OCI-LY1 (cell line): ENCODE data around the gene KLK1.

ENCODE experiments used
- H2AFZ ChIP-seq: fragments of 200-600 bp; sonication (generic), shearing (Covaris generic); 2 replicates; pipeline ENCODE4 v1.6.0; 2014; ENCODE audit warnings: antibody characterized with exemption, mild to moderate bottlenecking, low read length
- H3F3A ChIP-seq: fragments of 200-600 bp; sonication (generic), shearing (Covaris generic); 2 replicates; pipeline ENCODE4 v1.6.0; 2014; ENCODE audit warnings: mild to moderate bottlenecking, antibody characterized with exemption, low read length, moderate library complexity; ENCODE audit not compliant: insufficient read depth
- H3K27ac ChIP-seq: fragments of 200-600 bp; sonication (generic); 2 replicates; pipeline ENCODE4 v1.5.1; 2014; ENCODE audit warnings: low read length, mixed run types, mild to moderate bottlenecking, low read depth; ENCODE audit not compliant: poor library complexity, severe bottlenecking
- H3K27me3 ChIP-seq: fragments of 200-600 bp; sonication (generic); 2 replicates; pipeline ENCODE4 v1.6.0; 2014; ENCODE audit warnings: antibody characterized with exemption, mild to moderate bottlenecking, low read length, moderate library complexity; ENCODE audit not compliant: insufficient read depth
- H3K36me3 ChIP-seq: fragments of 200-600 bp; sonication (generic); 2 replicates; pipeline ENCODE4 v1.6.1; 2014; ENCODE audit warnings: mild to moderate bottlenecking, antibody characterized with exemption, low read length, moderate library complexity, mixed read lengths; ENCODE audit not compliant: insufficient read depth
- H3K4me1 ChIP-seq: fragments of 200-600 bp; sonication (generic); 2 replicates; pipeline ENCODE4 v1.5.1; 2014; ENCODE audit warnings: mild to moderate bottlenecking, low read length, moderate library complexity; ENCODE audit not compliant: insufficient read depth, severe bottlenecking
- H3K4me2 ChIP-seq: fragments of 200-600 bp; sonication (generic), shearing (Covaris generic); 2 replicates; pipeline ENCODE4 v1.6.1; 2014; ENCODE audit warnings: low read length
- H3K4me3 ChIP-seq: fragments of 200-600 bp; sonication (generic); 2 replicates; pipeline ENCODE4 v1.5.1; 2014; ENCODE audit warnings: low read length, low read depth, mild to moderate bottlenecking, mixed read lengths; ENCODE audit not compliant: poor library complexity, severe bottlenecking
- H3K79me2 ChIP-seq: fragments of 200-600 bp; shearing (Covaris generic); 2 replicates; pipeline ENCODE4 v1.6.1; 2016; ENCODE audit warnings: mixed run types, low read length, mixed read lengths; ENCODE audit not compliant: insufficient read depth
- H3K9ac ChIP-seq: fragments of 200-600 bp; sonication (generic), shearing (Covaris generic); 2 replicates; pipeline ENCODE4 v1.6.1; 2014; ENCODE audit warnings: mild to moderate bottlenecking, low read length, mixed read lengths
- H3K9me2 ChIP-seq: fragments of 200-600 bp; sonication (generic), shearing (Covaris generic); 2 replicates; pipeline ENCODE4 v1.6.1; 2014; ENCODE audit warnings: low read depth, mild to moderate bottlenecking, low read length, mixed read lengths
- H3K9me3 ChIP-seq: fragments of 200-600 bp; shearing (Covaris generic); 2 replicates; pipeline ENCODE4 v1.6.1; 2014; ENCODE audit warnings: low read length, mixed read lengths
- H4K20me1 ChIP-seq: fragments of 200-600 bp; sonication (generic), shearing (Covaris generic); 2 replicates; pipeline ENCODE4 v1.6.0; 2016; ENCODE audit warnings: mild to moderate bottlenecking, low read length; ENCODE audit not compliant: insufficient read depth
- EZH2 ChIP-seq: fragments of 200-600 bp; sonication (generic), shearing (Covaris generic); IDR thresholded peaks from 2 replicates; pipeline ENCODE4 v1.8.0; 2017; ENCODE audit warnings: borderline replicate concordance, mixed run types, mild to moderate bottlenecking, antibody characterized with exemption, low read length, moderate library complexity, mixed read lengths
- TF ChIP-seq, protein P1 (sequence below): fragments of 200-600 bp; sonication (generic), shearing (Covaris generic); IDR thresholded peaks from 2 replicates; pipeline ENCODE4 v1.5.1; 2017; ENCODE audit warnings: mild to moderate bottlenecking, antibody characterized with exemption, low read length, moderate library complexity, mixed read lengths

KLK1 gene

DNA sequence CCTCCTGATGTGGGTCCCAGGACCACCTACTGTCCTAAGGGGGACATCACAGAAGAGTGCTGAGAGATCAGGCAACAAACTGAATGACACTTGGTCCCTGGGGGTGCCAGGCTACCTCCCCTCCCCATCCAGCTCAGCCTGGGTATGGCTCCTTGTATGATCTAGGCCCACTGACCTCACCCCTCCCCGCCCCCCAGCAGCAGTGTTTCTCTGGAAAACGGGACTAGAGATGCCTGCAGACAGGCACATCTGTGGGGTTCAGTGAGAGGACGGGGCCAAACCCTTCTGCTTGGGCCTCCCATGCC lies 24.1 kb downstream of the KLK1 start:
- H3K79me2 ChIP-seq, result peaks cover 24% of the 10 kb centered on the region
- no peaks in the 10 kb centered on the region for H4K20me1 ChIP-seq
- no peaks in the 10 kb centered on the region for H3K9me3 ChIP-seq
- H3K4me3 ChIP-seq, result no peak overlapping the region
- no peak overlapping the region for H3K9ac ChIP-seq
- H3F3A ChIP-seq, result no peaks in the 10 kb centered on the region
- H3K27me3 ChIP-seq, result no peaks in the 10 kb centered on the region
- H3K9me2 ChIP-seq, result no peaks in the 10 kb centered on the region
- H3K4me2 ChIP-seq, result no peak overlapping the region
- peaks cover 19% of the 10 kb centered on the region for H3K4me1 ChIP-seq
- peaks cover 84% of the 10 kb centered on the region for H3K36me3 ChIP-seq
- TF ChIP-seq, protein P1, sequence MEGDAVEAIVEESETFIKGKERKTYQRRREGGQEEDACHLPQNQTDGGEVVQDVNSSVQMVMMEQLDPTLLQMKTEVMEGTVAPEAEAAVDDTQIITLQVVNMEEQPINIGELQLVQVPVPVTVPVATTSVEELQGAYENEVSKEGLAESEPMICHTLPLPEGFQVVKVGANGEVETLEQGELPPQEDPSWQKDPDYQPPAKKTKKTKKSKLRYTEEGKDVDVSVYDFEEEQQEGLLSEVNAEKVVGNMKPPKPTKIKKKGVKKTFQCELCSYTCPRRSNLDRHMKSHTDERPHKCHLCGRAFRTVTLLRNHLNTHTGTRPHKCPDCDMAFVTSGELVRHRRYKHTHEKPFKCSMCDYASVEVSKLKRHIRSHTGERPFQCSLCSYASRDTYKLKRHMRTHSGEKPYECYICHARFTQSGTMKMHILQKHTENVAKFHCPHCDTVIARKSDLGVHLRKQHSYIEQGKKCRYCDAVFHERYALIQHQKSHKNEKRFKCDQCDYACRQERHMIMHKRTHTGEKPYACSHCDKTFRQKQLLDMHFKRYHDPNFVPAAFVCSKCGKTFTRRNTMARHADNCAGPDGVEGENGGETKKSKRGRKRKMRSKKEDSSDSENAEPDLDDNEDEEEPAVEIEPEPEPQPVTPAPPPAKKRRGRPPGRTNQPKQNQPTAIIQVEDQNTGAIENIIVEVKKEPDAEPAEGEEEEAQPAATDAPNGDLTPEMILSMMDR, result no peak
- no peak for TF ChIP-seq EZH2
- H3K27ac ChIP-seq, result no peak overlapping the region
- no peak overlapping the region for H2AFZ ChIP-seq

DNA sequence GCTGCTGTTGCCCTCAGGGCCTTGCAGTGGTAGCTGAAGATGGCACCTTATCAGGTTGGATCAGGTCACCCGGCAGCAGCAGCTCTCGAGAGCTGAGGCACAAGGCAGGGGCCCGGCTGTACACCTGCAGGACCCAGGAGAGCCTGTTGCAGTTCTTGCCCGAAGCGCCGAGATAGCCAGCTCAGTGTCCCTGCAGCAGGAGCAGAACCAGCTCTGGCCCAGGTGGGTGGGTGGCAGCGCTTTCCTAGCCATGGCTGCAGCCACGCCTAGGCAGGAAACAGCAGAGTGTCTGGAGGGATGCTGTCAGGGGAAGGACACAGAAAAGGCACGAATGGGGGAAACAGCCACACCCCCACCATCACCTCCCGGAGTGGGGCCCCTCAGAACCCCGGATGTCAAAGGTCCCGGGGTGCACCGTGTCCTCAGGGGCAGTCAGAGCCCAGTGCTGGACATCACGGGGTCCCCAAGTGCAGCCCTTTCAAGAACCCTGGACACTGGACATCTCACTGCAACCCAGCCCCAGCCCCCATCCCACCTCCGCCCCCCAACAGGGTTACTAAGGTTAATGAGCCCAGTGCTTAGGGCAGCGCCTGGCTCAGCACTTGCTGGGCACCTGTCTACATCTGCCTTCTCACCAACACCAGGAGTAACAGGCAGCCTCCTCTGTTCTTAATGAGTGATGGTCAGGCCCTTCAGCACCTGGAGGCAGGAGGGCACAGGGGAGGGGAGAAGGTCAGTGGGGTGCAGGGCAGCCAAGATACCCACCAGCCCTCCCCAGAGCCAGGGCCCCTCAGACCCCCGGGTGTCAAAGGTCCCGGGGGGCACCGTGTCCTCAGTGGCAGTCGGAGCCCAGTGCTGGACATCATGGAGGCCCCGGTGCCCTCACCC lies 24.7 kb downstream of the KLK1 start:
- H3K79me2 ChIP-seq, result peaks cover 20% of the 10 kb centered on the region
- no peak overlapping the region for H3K4me3 ChIP-seq
- no peak overlapping the region for H3K4me2 ChIP-seq
- H3F3A ChIP-seq, result no peaks in the 10 kb centered on the region
- peaks cover 19% of the 10 kb centered on the region for H3K4me1 ChIP-seq
- no peaks in the 10 kb centered on the region for H3K9me3 ChIP-seq
- no peak overlapping the region for H3K9ac ChIP-seq
- H3K27ac ChIP-seq, result no peak overlapping the region
- H3K9me2 ChIP-seq, result no peaks in the 10 kb centered on the region
- no peak for TF ChIP-seq EZH2
- TF ChIP-seq, protein P1, result no peak
- H2AFZ ChIP-seq, result no peak overlapping the region
- H3K27me3 ChIP-seq, result no peaks in the 10 kb centered on the region
- peaks cover 83% of the 10 kb centered on the region for H3K36me3 ChIP-seq
- H4K20me1 ChIP-seq, result no peaks in the 10 kb centered on the region

DNA sequence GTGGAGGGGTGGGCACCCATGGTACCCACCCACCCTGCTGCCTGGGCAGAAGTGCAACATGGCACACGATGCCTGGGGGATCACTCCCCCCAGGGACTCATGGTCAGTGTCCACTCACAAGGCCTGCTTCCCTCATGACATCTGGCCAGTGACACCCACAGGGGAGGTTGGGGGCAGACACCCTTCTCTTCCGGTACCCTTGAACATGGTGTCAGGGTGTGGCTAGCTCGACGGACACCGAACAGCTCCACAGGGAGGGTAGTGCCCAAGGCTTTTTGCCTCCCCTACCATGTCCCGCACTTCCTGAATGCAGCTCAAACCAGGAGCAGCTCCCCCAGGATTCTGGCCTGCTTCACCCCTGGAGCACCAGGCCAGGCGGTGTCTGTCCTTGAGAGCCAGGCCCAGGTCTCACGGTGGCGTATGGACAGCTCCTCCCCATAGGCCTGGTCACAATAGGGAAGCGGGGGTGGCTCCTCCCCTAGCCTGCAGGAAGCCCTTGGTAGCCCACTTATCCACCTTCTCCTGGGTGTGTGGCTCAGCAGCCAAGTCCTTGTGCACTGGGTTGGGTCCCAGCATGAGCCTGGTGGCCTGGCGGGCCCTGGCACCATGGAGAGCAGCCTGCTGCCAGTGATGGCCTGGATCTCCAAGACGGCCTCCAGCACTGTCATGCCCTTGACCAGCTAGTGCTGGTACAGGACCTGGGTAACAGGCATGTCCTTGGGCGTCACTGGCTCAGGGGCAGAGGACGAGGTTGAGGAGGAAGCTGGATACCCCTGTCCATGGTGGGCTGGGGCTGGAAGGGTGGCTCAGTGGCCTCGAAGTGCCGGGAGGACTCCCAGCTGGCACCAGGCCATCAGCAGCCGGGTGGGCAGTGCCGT lies 25.6 kb downstream of the KLK1 start:
- Histone ChIP-seq H2AFZ (no peak overlapping the region), H3K27me3 (no peaks in the 10 kb centered on the region), H3F3A (no peaks in the 10 kb centered on the region), H3K9me3 (no peaks in the 10 kb centered on the region), H3K27ac (no peak overlapping the region), H3K79me2 (peaks cover 11% of the 10 kb centered on the region), H4K20me1 (no peaks in the 10 kb centered on the region), H3K4me2 (no peak overlapping the region), H3K36me3 (peaks cover 74% of the 10 kb centered on the region), H3K4me3 (no peak overlapping the region), H3K9ac (no peak overlapping the region), H3K9me2 (no peaks in the 10 kb centered on the region), H3K4me1 (peaks cover 17% of the 10 kb centered on the region)
- TF ChIP-seq EZH2, result no peak
- TF ChIP-seq, protein P1, result no peak
